ENCODE data around the gene ANKRD62.
"Not testable (repeated sequence)": the region's sequence is repeated elsewhere in the genome, so short reads cannot be mapped to it uniquely, and the experiment has no call there.

DNA sequence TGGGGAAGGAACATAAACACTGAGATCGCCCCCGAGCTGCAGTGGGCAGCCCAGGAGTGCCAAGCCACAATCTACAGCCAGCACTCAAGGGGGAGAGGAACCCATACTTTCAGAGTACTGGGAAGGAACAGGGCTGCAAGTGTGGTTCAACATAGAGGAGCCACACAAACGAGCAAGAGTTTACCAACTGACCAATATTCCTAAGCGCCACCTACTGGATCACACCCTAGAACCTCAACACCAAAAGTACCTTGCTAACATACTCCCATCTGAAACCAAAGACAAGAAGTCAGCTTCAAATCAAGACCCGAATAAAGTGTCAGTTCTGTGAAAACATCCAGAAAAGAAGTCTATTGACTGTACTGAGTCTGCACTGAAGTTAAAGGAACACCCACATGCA lies 55.8 kb downstream of the ANKRD62 start:
- TF ChIP-seq, protein P1, sequence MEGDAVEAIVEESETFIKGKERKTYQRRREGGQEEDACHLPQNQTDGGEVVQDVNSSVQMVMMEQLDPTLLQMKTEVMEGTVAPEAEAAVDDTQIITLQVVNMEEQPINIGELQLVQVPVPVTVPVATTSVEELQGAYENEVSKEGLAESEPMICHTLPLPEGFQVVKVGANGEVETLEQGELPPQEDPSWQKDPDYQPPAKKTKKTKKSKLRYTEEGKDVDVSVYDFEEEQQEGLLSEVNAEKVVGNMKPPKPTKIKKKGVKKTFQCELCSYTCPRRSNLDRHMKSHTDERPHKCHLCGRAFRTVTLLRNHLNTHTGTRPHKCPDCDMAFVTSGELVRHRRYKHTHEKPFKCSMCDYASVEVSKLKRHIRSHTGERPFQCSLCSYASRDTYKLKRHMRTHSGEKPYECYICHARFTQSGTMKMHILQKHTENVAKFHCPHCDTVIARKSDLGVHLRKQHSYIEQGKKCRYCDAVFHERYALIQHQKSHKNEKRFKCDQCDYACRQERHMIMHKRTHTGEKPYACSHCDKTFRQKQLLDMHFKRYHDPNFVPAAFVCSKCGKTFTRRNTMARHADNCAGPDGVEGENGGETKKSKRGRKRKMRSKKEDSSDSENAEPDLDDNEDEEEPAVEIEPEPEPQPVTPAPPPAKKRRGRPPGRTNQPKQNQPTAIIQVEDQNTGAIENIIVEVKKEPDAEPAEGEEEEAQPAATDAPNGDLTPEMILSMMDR (IDR thresholded peaks at IDR 0.05; ENCODE audit: low read depth, low read length, poor library complexity, severe bottlenecking): not testable (repeated sequence)
- not testable (repeated sequence) for TF ChIP-seq EZH2phosphoT487 (IDR thresholded peaks at IDR 0.05; ENCODE audit: borderline replicate concordance, low read length)

All from DOHH2 (cell line).